ENCODE data around the gene GSN. TPM values are rescaled to one million over a fixed set of nuclear protein-coding genes. Genes with fewer than 3 reads are reported as not detected.

The GSN gene
- total and polyA plus RNA-seq, 2 donors (not counting 1 experiment from before 2014, with no cell fraction given), result 38.4 to 45.4 TPM

GRCh38 chr9:121298016-121298538 is 30.1 kb downstream of the GSN start:
- intact Hi-C loops (cut with micrococcal nuclease), result loop anchor here (5.0 kb wide), 1 partner anchor 86 kb away; no protein-coding TSS in a partner anchor
- Mint-ChIP-seq H3K27ac (peak overlapping the region; percentile 83), H3K9me3 (ENCODE audit: insufficient read depth) (no peaks in the 10 kb centered on the region), H3K4me1 (peaks cover 25% of the 10 kb centered on the region), H3K4me3 (peak overlapping the region; percentile 83), H3K27me3 (peaks cover 4% of the 10 kb centered on the region)
- TF ChIP-seq, protein P1, sequence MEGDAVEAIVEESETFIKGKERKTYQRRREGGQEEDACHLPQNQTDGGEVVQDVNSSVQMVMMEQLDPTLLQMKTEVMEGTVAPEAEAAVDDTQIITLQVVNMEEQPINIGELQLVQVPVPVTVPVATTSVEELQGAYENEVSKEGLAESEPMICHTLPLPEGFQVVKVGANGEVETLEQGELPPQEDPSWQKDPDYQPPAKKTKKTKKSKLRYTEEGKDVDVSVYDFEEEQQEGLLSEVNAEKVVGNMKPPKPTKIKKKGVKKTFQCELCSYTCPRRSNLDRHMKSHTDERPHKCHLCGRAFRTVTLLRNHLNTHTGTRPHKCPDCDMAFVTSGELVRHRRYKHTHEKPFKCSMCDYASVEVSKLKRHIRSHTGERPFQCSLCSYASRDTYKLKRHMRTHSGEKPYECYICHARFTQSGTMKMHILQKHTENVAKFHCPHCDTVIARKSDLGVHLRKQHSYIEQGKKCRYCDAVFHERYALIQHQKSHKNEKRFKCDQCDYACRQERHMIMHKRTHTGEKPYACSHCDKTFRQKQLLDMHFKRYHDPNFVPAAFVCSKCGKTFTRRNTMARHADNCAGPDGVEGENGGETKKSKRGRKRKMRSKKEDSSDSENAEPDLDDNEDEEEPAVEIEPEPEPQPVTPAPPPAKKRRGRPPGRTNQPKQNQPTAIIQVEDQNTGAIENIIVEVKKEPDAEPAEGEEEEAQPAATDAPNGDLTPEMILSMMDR (IDR thresholded peaks at IDR 0.05), result no peak
- no peak for TF ChIP-seq EZH2 (IDR thresholded peaks at IDR 0.05; ENCODE audit: borderline replicate concordance, insufficient read depth, low read depth, low read length, poor library complexity, severe bottlenecking)
- ATAC-seq (ENCODE audit: low read depth) (no peak), DNase-seq (no peak)
- WGBS (ENCODE audit: insufficient coverage), result 100% methylated on average over 3 of the region's 7 CpGs
- ChIA-PET POLR2A (interaction anchor here (1.4 kb wide), 1 partner anchor 30 kb away, joined by 4 read pairs; the partner anchor contains the start of gene GSN), CTCF (interaction anchor here (0.8 to 5.3 kb wide), 6 partner anchors 10 to 166 kb away, joined by 3 to 27 read pairs (median 4); no protein-coding TSS in a partner anchor)
- H3K9me3 ChIP-seq (ENCODE audit: control extremely low read depth in 1 of 3, control insufficient read depth in 2 of 3, insufficient read depth in 1 of 3, low read length in 2 of 3), result peaks cover 0 to 4% (median 0%) of the 10 kb centered on the region in 3 donors
- H3K27me3 ChIP-seq (replicated peaks in 1 of 4; ENCODE audit: control extremely low read depth in 1 of 4, control insufficient read depth in 3 of 4, insufficient read depth in 4 of 4, low read length in 3 of 4), result peaks cover 0 to 5% (median 2%) of the 10 kb centered on the region in 4 experiments
- peaks cover 6% of the 10 kb centered on the region for H3K79me2 ChIP-seq (ENCODE audit: control insufficient read depth, insufficient read depth, low read length)
- peaks cover 0 to 3% of the 10 kb centered on the region in 2 experiments for H3K36me3 ChIP-seq (replicated peaks in 1 of 2; ENCODE audit: control extremely low read depth in 1 of 2, control insufficient read depth in 1 of 2, extremely low read depth in 1 of 2, insufficient read depth in 2 of 2, low read length in 1 of 2)
- no peak overlapping the region for H3K4me3 ChIP-seq (ENCODE audit: control extremely low read depth in 1 of 5, extremely low read depth in 1 of 5, insufficient read depth in 1 of 5, low read depth in 2 of 5, low read length in 4 of 5)
- H2AFZ ChIP-seq (ENCODE audit: insufficient read depth, low read depth, low read length, poor library complexity, severe bottlenecking), result peak overlapping the region; percentile 72
- H3K9ac ChIP-seq (ENCODE audit: low read length), result no peak overlapping the region
- peaks cover 20 to 38% of the 10 kb centered on the region in 2 donors for H3K4me1 ChIP-seq (ENCODE audit: control insufficient read depth in 2 of 2, insufficient read depth in 2 of 2, low read length in 2 of 2)
- H3K27ac ChIP-seq (ENCODE audit: low read length in 2 of 2), result peak overlapping the region; percentile 8 to 64
- H3K4me2 ChIP-seq (replicated peaks; ENCODE audit: low read depth, low read length, poor library complexity, severe bottlenecking), result peak overlapping the region; percentile 86
- no peaks in the 10 kb centered on the region for H4K20me1 ChIP-seq (ENCODE audit: control insufficient read depth, insufficient read depth, low read length, poor library complexity, severe bottlenecking)
